ENCODE measurements around the gene IL27RA.

Gene IL27RA

GRCh38 chr19:14022469-14022868 is 9.1 kb upstream of the IL27RA start:
- TF ChIP-seq ZBTB7A (IDR thresholded peaks at IDR 0.05; ENCODE audit: low read depth) (no peak), FOXM1 (IDR thresholded peaks at IDR 0.05; ENCODE audit: borderline replicate concordance, low read depth) (no peak), TEAD4 (IDR thresholded peaks at IDR 0.05) (no peak), EP300 (IDR thresholded peaks at IDR 0.05; ENCODE audit: borderline replicate concordance) (no peak), REST (IDR thresholded peaks at IDR 0.05; ENCODE audit: low read depth) (no peak), CEBPB (IDR thresholded peaks at IDR 0.05) (no peak), EGR1 (IDR thresholded peaks at IDR 0.05) (no peak), USF1 (IDR thresholded peaks at IDR 0.05) (no peak), TCF12 (IDR thresholded peaks at IDR 0.05; ENCODE audit: low read depth) (no peak)

GRCh38 chr19:14023404-14024235 is 7.9 kb upstream of the IL27RA start:
- TF ChIP-seq ZBTB7A (IDR thresholded peaks at IDR 0.05; ENCODE audit: low read depth) (no peak), RAD21 (IDR thresholded peaks at IDR 0.05; ENCODE audit: low read depth) (peak; percentile 15; the same call in 1 of the 2 replicates)

GRCh38 chr19:14027856-14028450 is 3.6 kb upstream of the IL27RA start, which contains the start of gene RLN3:
TSS of gene RLN3 (plus strand) at chr19:14028148. CDS start at chr19:14028205, 57 bp downstream.
- no peak for TF ChIP-seq MAX (IDR thresholded peaks at IDR 0.05)
- TF ChIP-seq RAD21 (IDR thresholded peaks at IDR 0.05; ENCODE audit: low read depth) = no peak
- no peak for TF ChIP-seq TEAD4 (IDR thresholded peaks at IDR 0.05)
- no peak for TF ChIP-seq TCF12 (IDR thresholded peaks at IDR 0.05; ENCODE audit: low read depth)
- TF ChIP-seq NFIC (IDR thresholded peaks at IDR 0.05) = no peak
- no peak for TF ChIP-seq ZBTB7A (IDR thresholded peaks at IDR 0.05; ENCODE audit: low read depth)
- no peak for TF ChIP-seq EP300 (IDR thresholded peaks at IDR 0.05; ENCODE audit: borderline replicate concordance)
- TF ChIP-seq USF1 (IDR thresholded peaks at IDR 0.05) = no peak
- TF ChIP-seq TAF1 (IDR thresholded peaks at IDR 0.05; ENCODE audit: low read depth) = no peak
- TF ChIP-seq REST (IDR thresholded peaks at IDR 0.05; ENCODE audit: low read depth) = no peak
- no peak for TF ChIP-seq YY1 (IDR thresholded peaks at IDR 0.05; ENCODE audit: low read depth)
- no peak for TF ChIP-seq CEBPB (IDR thresholded peaks at IDR 0.05)

- TF ChIP-seq TEAD4 (IDR thresholded peaks at IDR 0.05) = no peak
- TF ChIP-seq RAD21 (IDR thresholded peaks at IDR 0.05; ENCODE audit: low read depth) = no peak
- no peak for TF ChIP-seq EGR1 (IDR thresholded peaks at IDR 0.05)
- no peak for TF ChIP-seq REST (IDR thresholded peaks at IDR 0.05; ENCODE audit: low read depth)
- TF ChIP-seq CREB1 (IDR thresholded peaks at IDR 0.05; ENCODE audit: low read depth) = no peak
- no peak for TF ChIP-seq YY1 (IDR thresholded peaks at IDR 0.05; ENCODE audit: low read depth)
- TF ChIP-seq NFIC (IDR thresholded peaks at IDR 0.05) = no peak
- no peak for TF ChIP-seq EP300 (IDR thresholded peaks at IDR 0.05; ENCODE audit: borderline replicate concordance)
- no peak for TF ChIP-seq USF1 (IDR thresholded peaks at IDR 0.05)
- no peak for TF ChIP-seq TAF1 (IDR thresholded peaks at IDR 0.05; ENCODE audit: low read depth)
- no peak for TF ChIP-seq FOXM1 (IDR thresholded peaks at IDR 0.05; ENCODE audit: borderline replicate concordance, low read depth)
These were observed 2.7 kb upstream of the IL27RA start for GRCh38 chr19:14028901-14029300.
